Sigmoid colon (tissue), 3 donors: ENCODE measurements around the gene TRMT61B.

ENCODE experiments used
- POLR2A ChIP-seq, 2 donors: fragments of 450-650 bp; IDR thresholded peaks; one replicate each; pipeline ENCODE4 v1.6.1; 2016; ENCODE audit warnings: antibody characterized with exemption in 2 of 2, mild to moderate bottlenecking in 2 of 2, moderate library complexity in 2 of 2
- TF ChIP-seq, protein P1 (sequence below), 4 experiments: fragments of 450-650 bp in 3 of 4; fragments of 200-600 bp in 1 of 4; IDR thresholded peaks; one replicate each; pipeline ENCODE4 v1.5.1; 2016 to 2019; ENCODE audit warnings: antibody characterized with exemption in 4 of 4, mild to moderate bottlenecking in 3 of 4, moderate library complexity in 2 of 4

DNA sequence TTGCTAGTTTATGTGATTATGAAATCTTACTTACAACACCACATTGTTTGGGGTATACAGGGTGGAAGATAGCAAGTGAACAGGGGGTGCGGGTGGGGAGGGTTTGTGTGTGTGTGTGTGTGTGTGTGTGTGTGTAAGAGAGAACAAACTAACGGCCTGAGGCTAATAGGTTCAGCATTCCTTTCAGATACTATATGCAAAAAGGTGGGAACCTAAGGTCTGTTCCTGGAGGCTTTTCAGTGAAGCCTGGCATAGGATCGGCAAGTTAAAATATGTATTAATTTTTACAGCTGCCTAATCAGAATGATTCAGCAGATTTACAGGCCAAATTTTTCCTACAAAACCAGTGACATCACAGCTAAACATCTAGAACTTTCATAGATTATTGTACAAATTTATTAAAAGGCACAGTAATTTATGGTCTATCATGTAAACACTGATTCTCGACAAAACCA is 67.1 kb downstream of the TRMT61B start:
- TF ChIP-seq POLR2A (IDR thresholded peaks at IDR 0.05) = no peak
- TF ChIP-seq, protein P1, sequence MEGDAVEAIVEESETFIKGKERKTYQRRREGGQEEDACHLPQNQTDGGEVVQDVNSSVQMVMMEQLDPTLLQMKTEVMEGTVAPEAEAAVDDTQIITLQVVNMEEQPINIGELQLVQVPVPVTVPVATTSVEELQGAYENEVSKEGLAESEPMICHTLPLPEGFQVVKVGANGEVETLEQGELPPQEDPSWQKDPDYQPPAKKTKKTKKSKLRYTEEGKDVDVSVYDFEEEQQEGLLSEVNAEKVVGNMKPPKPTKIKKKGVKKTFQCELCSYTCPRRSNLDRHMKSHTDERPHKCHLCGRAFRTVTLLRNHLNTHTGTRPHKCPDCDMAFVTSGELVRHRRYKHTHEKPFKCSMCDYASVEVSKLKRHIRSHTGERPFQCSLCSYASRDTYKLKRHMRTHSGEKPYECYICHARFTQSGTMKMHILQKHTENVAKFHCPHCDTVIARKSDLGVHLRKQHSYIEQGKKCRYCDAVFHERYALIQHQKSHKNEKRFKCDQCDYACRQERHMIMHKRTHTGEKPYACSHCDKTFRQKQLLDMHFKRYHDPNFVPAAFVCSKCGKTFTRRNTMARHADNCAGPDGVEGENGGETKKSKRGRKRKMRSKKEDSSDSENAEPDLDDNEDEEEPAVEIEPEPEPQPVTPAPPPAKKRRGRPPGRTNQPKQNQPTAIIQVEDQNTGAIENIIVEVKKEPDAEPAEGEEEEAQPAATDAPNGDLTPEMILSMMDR (IDR thresholded peaks at IDR 0.05) = no peak
